ENCODE measurements around the gene C12orf42. TPM values are rescaled to one million over a fixed set of nuclear protein-coding genes. Genes with fewer than 3 reads are reported as not detected.

C12orf42 gene
- total and polyA plus RNA-seq, 2 of the 4 experiments (the other 2 are of a cell fraction), result not detected

GRCh38 chr12:103317220-103317619, 178.5 kb downstream of the C12orf42 start:
- dilution Hi-C loops (cut with HindIII; ENCODE audit: low sequenced_read_pairs, unreplicated experiment), result no loop called here
- WGBS, 2 experiments (ENCODE audit: extremely low coverage in 2 of 2, insufficient read length in 1 of 2), result no CpG with 5 or more reads among the region's 1 CpG
- H3K4me3 ChIP-seq (ENCODE audit: insufficient read depth, low read depth, low read length), result no peak overlapping the region

More at GRCh38 chr12:103317220-103317619, 178.5 kb downstream of the C12orf42 start:
- ChIA-PET POLR2A (ENCODE audit: unreplicated experiment) (no interaction called here), CTCF (no interaction called here)
- no peak overlapping the region for H3K18ac ChIP-seq (ENCODE audit: low read depth, low read length)
- in situ Hi-C loops (cut with MboI; ENCODE audit: low sequenced_read_pairs) (no loop called here), intact Hi-C loops (cut with micrococcal nuclease) (no loop called here)
- H2AK9ac ChIP-seq (replicated peaks; ENCODE audit: low read depth, low read length, poor library complexity), result no peak overlapping the region
- no peak overlapping the region for H3K9ac ChIP-seq (ENCODE audit: low read depth, low read length)
- H2AFZ ChIP-seq (replicated peaks; ENCODE audit: low read length, poor library complexity), result no peak overlapping the region
- no peaks in the 10 kb centered on the region for H3K79me1 ChIP-seq (ENCODE audit: low read depth in 1 of 2, low read length in 2 of 2)
- no peak overlapping the region for H4K8ac ChIP-seq (ENCODE audit: low read depth in 2 of 2, low read length in 2 of 2)
- no peak overlapping the region for H2BK15ac ChIP-seq (ENCODE audit: low read depth, low read length)
- H4K91ac ChIP-seq (ENCODE audit: insufficient read depth, low read depth, low read length), result no peak overlapping the region
- H3K9me3 ChIP-seq (ENCODE audit: control insufficient read depth, insufficient read depth, low read length), result peaks cover 11% of the 10 kb centered on the region
- no peak overlapping the region for H2BK20ac ChIP-seq (ENCODE audit: low read depth, low read length)
- H3K27me3 ChIP-seq (ENCODE audit: control insufficient read depth, insufficient read depth, low read length), result no peaks in the 10 kb centered on the region
- no peak overlapping the region for H3K14ac ChIP-seq (replicated peaks; ENCODE audit: low read depth, low read length)
- TF ChIP-seq POLR2A (IDR thresholded peaks at IDR 0.05; ENCODE audit: low read depth, low read length), result no peak
- TF ChIP-seq CHD1 (IDR thresholded peaks at IDR 0.05; ENCODE audit: low read depth, low read length), result no peak
- no peak for TF ChIP-seq NFE2L2 (IDR thresholded peaks at IDR 0.05; ENCODE audit: low read depth, low read length)
- no peak for TF ChIP-seq MAFK (IDR thresholded peaks at IDR 0.05; ENCODE audit: low read depth, low read length)
- no peak for TF ChIP-seq RCOR1 (IDR thresholded peaks at IDR 0.05; ENCODE audit: insufficient replicate concordance, low read length)
- TF ChIP-seq CEBPB (IDR thresholded peaks at IDR 0.05; ENCODE audit: low read depth, low read length), result no peak
- TF ChIP-seq, protein P1, sequence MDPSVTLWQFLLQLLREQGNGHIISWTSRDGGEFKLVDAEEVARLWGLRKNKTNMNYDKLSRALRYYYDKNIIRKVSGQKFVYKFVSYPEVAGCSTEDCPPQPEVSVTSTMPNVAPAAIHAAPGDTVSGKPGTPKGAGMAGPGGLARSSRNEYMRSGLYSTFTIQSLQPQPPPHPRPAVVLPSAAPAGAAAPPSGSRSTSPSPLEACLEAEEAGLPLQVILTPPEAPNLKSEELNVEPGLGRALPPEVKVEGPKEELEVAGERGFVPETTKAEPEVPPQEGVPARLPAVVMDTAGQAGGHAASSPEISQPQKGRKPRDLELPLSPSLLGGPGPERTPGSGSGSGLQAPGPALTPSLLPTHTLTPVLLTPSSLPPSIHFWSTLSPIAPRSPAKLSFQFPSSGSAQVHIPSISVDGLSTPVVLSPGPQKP (IDR thresholded peaks at IDR 0.05; ENCODE audit: borderline replicate concordance, low read depth, low read length), result no peak
- TF ChIP-seq, protein P2, sequence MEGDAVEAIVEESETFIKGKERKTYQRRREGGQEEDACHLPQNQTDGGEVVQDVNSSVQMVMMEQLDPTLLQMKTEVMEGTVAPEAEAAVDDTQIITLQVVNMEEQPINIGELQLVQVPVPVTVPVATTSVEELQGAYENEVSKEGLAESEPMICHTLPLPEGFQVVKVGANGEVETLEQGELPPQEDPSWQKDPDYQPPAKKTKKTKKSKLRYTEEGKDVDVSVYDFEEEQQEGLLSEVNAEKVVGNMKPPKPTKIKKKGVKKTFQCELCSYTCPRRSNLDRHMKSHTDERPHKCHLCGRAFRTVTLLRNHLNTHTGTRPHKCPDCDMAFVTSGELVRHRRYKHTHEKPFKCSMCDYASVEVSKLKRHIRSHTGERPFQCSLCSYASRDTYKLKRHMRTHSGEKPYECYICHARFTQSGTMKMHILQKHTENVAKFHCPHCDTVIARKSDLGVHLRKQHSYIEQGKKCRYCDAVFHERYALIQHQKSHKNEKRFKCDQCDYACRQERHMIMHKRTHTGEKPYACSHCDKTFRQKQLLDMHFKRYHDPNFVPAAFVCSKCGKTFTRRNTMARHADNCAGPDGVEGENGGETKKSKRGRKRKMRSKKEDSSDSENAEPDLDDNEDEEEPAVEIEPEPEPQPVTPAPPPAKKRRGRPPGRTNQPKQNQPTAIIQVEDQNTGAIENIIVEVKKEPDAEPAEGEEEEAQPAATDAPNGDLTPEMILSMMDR (conservative IDR thresholded peaks at IDR 0.05; ENCODE audit: low read depth, low read length), result no peak
- TF ChIP-seq, protein P3, sequence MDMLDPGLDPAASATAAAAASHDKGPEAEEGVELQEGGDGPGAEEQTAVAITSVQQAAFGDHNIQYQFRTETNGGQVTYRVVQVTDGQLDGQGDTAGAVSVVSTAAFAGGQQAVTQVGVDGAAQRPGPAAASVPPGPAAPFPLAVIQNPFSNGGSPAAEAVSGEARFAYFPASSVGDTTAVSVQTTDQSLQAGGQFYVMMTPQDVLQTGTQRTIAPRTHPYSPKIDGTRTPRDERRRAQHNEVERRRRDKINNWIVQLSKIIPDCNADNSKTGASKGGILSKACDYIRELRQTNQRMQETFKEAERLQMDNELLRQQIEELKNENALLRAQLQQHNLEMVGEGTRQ (IDR thresholded peaks at IDR 0.05; ENCODE audit: low read depth, low read length), result no peak
- no peak for TF ChIP-seq RFX5 (IDR thresholded peaks at IDR 0.05; ENCODE audit: low read depth, low read length)
- TF ChIP-seq FOS (IDR thresholded peaks at IDR 0.05; ENCODE audit: low read depth, low read length), result no peak
- TF ChIP-seq RAD21 (IDR thresholded peaks at IDR 0.05; ENCODE audit: low read length), result no peak
- no peak for TF ChIP-seq BHLHE40 (IDR thresholded peaks at IDR 0.05; ENCODE audit: low read depth, low read length)
- TF ChIP-seq MAZ (IDR thresholded peaks at IDR 0.05; ENCODE audit: borderline replicate concordance, low read depth, low read length), result no peak
- no peak for TF ChIP-seq MXI1 (IDR thresholded peaks at IDR 0.05; ENCODE audit: borderline replicate concordance, low read depth, low read length)
- no peak for TF ChIP-seq SMC3 (IDR thresholded peaks at IDR 0.05; ENCODE audit: low read depth, low read length)
- H3K4me2 ChIP-seq (ENCODE audit: low read depth, low read length), result no peak overlapping the region
- H3K36me3 ChIP-seq (ENCODE audit: control insufficient read depth, insufficient read depth, low read length), result no peaks in the 10 kb centered on the region
- no peak overlapping the region for H3K56ac ChIP-seq (ENCODE audit: extremely low read depth, insufficient read depth, low read length)
- no peaks in the 10 kb centered on the region for H3K9me1 ChIP-seq (ENCODE audit: insufficient read depth, low read length)
- no TSS peak for BruUV-seq (replicated peaks)
- DNase-seq (no peak), ATAC-seq (ENCODE audit: low read depth) (no peak)
- no peak overlapping the region for H2BK120ac ChIP-seq (ENCODE audit: low read depth, low read length)
- H2AK5ac ChIP-seq (ENCODE audit: low read depth, low read length), result no peak overlapping the region
- no peak overlapping the region for H2BK5ac ChIP-seq (ENCODE audit: low read depth, low read length, poor library complexity, severe bottlenecking)
- H3K23ac ChIP-seq (ENCODE audit: low read depth, low read length), result no peak overlapping the region
- no peaks in the 10 kb centered on the region for H4K20me1 ChIP-seq (ENCODE audit: insufficient read depth, low read length)
- no peak overlapping the region for H3K27ac ChIP-seq (ENCODE audit: insufficient read depth, low read length)
- no peak overlapping the region for H4K5ac ChIP-seq (ENCODE audit: low read depth, low read length)
- H3K4me1 ChIP-seq (ENCODE audit: control insufficient read depth, insufficient read depth, low read length), result no peaks in the 10 kb centered on the region
- no peak overlapping the region for H3K4ac ChIP-seq (ENCODE audit: low read depth, low read length)

All from IMR-90 (cell line).